OCI-LY3 (cell line): ENCODE measurements around the gene CDH23.

Source experiments
- CTCF ChIP-seq: fragments of 200-600, 300-600 bp; sonication (generic); IDR thresholded peaks from 2 replicates; pipeline ENCODE4 v1.5.1; 2014; ENCODE audit warnings: antibody characterized with exemption, low read length, low read depth
- EZH2phosphoT487 ChIP-seq: fragments of 200-600 bp; shearing (Covaris generic); IDR thresholded peaks from 2 replicates; pipeline ENCODE4 v1.6.1; 2018; ENCODE audit warnings: antibody characterized with exemption, mixed run types, low read depth

GRCh38 chr10:71778071-71778825, 381.5 kb downstream of the CDH23 start:
- TF ChIP-seq CTCF (no peak), EZH2phosphoT487 (no peak)
